ENCODE measurements around the gene EZR.

EZR gene

GRCh38 chr6:158743033-158743651 lies 76.0 kb downstream of the EZR start:
- DNase-seq (ENCODE audit: low read depth): no peak
- H3K4me3 ChIP-seq (ENCODE audit: low read depth, low read length): no peak overlapping the region
- TF ChIP-seq, protein P1, sequence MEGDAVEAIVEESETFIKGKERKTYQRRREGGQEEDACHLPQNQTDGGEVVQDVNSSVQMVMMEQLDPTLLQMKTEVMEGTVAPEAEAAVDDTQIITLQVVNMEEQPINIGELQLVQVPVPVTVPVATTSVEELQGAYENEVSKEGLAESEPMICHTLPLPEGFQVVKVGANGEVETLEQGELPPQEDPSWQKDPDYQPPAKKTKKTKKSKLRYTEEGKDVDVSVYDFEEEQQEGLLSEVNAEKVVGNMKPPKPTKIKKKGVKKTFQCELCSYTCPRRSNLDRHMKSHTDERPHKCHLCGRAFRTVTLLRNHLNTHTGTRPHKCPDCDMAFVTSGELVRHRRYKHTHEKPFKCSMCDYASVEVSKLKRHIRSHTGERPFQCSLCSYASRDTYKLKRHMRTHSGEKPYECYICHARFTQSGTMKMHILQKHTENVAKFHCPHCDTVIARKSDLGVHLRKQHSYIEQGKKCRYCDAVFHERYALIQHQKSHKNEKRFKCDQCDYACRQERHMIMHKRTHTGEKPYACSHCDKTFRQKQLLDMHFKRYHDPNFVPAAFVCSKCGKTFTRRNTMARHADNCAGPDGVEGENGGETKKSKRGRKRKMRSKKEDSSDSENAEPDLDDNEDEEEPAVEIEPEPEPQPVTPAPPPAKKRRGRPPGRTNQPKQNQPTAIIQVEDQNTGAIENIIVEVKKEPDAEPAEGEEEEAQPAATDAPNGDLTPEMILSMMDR (IDR thresholded peaks at IDR 0.05; ENCODE audit: insufficient read depth, low read depth, low read length, missing control alignments): no peak

GRCh38 chr6:158739673-158740072 lies 79.5 kb downstream of the EZR start:
- no peak overlapping the region for H3K4me3 ChIP-seq (ENCODE audit: low read depth, low read length)
- DNase-seq (ENCODE audit: low read depth): no peak
- TF ChIP-seq, protein P1 (IDR thresholded peaks at IDR 0.05; ENCODE audit: insufficient read depth, low read depth, low read length, missing control alignments): no peak

DNA sequence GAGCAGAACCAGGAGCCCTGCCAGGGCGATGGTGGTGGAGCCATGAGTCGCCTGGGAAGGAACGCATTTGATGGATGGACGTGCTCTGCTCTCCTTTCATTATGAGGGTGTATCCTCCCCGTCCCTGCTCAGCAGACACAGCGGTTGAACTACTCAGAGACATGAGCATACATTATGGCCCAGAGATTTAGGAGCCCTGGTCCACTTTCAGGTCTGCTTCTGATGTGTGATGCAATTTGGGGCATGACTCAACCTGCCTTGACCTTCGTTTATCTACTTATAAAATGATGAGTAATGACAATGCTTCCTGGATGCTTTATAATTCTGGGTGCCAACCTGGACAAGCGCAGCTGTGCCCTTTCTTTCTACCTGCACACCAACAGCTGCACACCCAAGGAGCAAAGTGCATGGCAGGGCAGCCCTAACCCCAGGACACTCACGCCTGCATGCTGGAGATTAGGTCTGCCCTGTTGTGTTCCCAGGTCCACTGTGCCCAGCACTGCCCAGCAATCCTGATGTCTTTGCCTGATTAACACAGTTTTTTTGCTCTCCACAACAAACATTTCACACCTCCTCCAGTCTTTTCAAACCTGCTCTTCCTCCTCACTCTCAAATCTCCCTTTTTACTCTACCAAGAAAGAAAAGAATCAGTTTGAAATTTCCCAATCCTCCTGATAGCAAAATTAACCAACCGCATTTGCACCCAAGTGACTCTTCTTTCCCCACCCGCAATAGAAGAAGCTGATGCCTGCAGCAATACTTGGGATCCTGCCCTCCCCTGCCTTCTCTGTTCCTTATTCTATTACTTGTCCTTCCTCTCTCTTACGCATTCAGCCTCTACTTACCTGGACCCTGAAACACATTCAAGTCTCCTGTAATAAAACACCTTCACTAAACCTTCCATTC lies 81.2 kb downstream of the EZR start:
- no peak for DNase-seq (ENCODE audit: low read depth)
- TF ChIP-seq, protein P1 (IDR thresholded peaks at IDR 0.05; ENCODE audit: insufficient read depth, low read depth, low read length, missing control alignments): no peak
- H3K4me3 ChIP-seq (ENCODE audit: low read depth, low read length): no peak overlapping the region

GRCh38 chr6:158737082-158737709 lies 82.0 kb downstream of the EZR start:
- no peak for DNase-seq (ENCODE audit: low read depth)
- no peak overlapping the region for H3K4me3 ChIP-seq (ENCODE audit: low read depth, low read length)
- TF ChIP-seq, protein P1 (IDR thresholded peaks at IDR 0.05; ENCODE audit: insufficient read depth, low read depth, low read length, missing control alignments): no peak

DNA sequence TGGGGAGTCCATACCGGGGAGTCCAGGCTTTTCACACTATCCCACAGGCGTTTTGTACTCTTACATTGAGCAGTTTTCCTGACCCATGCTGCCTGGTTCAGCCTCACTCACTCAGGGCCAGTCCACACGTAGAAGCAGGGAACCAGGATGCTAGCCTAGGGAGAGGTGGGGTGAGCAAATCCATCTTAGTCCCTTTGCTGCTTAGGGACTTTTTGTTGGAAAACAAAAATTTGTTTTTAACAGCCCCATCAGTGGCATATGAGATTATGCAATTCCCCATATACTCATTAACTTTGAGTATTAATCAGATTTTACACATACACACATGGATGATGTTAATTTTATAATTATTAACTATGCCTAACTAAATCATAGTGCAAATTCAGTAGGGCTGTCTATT lies 84.2 kb downstream of the EZR start:
- no peak for DNase-seq (ENCODE audit: low read depth)
- TF ChIP-seq, protein P1 (IDR thresholded peaks at IDR 0.05; ENCODE audit: insufficient read depth, low read depth, low read length, missing control alignments): no peak
- H3K4me3 ChIP-seq (ENCODE audit: low read depth, low read length): no peak overlapping the region

GRCh38 chr6:158730541-158730907 lies 88.6 kb downstream of the EZR start:
- TF ChIP-seq, protein P1 (IDR thresholded peaks at IDR 0.05; ENCODE audit: insufficient read depth, low read depth, low read length, missing control alignments): no peak
- no peak overlapping the region for H3K4me3 ChIP-seq (ENCODE audit: low read depth, low read length)
- no peak for DNase-seq (ENCODE audit: low read depth)
